CD4-positive, alpha-beta T cell treated with Interleukin-17A for 4 hours (primary cell): ENCODE measurements around the gene SULT1A2.
"Not testable (repeated sequence)": the region's sequence is repeated elsewhere in the genome, so short reads cannot be mapped to it uniquely, and the experiment has no call there.

Source experiments
- DNase-seq: peaks from one replicate; pipeline ENCODE4 v3.0.0-alpha.2; 2020; ENCODE audit warnings: mixed read lengths

Gene SULT1A2

DNA sequence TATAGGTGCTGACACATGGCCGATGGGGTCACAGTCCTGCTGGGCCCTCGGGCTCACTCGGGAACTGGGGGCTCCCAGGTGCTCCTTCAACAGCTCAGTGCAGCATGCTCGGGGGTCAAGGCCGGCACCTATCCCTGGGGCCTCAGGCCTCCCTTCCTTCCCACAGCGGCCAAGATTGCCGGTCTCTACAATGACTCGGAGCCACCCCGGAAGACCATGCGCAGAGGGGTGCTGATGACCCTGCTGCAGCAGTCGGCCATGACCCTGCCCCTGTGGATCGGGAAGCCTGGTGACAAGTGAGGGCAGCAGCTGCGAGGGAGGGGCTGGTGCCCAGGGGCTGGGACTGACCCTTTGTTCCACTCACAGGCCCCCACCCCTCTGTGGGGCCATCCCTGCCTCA, 6.9 kb downstream of the SULT1A2 start:
- DNase-seq, result no peak

DNA sequence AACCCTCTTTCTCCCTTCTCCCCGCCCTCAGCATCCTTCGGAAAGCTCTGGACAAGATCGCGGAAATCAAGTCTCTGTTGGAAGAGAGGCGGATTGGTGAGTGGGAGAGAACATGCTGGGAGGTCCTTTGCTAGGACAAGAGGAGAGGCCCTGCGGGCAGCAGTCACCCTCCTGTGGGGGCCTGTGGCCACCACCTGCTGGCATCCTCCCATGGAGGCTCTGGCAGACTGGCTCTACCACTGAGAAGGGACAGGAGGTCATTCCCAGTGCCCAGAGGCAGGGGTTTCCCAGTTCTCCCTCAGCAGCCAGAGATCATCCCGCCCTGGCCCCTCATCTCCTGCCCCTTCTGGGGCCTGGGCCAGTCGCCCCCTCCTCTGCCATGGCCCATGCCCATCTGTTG, 7.8 kb downstream of the SULT1A2 start:
- DNase-seq, result no peak

DNA sequence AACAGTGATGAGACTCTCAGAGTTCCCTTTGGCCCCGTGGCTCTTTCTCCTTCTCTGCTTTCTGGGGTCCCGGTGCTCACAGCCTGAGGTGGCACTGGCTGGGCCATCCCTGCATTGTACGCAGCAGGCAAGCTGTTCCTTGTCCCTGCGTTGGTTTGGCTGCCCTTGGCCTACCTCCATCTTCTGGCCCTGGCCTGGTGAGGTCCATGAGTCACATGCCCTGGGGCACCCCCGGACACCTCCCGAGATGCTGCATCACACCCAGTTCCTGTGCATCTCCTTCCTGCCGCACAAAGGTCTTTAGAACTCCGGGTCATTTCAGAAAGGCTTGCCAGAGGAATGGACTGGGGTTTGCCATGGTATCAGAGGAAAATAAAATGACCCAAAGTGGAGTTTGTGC, 9.5 kb downstream of the SULT1A2 start:
- DNase-seq, result no peak

DNA sequence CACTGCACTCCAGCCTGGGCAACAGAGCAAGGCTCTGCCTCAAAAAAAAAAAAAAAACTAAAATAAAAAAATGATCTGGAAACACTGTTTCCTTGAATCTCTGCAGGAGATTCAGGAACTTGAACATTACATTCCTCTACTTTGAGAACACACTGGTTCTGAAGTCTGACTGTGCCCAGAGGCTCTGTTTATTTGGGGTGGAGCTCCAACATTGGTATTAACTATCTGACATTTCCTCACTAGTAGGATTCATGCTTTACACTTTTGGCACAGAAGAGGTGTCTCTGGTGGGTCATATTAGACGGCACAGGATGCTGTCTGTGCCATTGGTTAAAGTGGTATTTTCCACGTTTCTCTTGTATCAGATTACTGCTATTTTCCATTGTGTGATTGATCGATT, 10.4 kb downstream of the SULT1A2 start:
- DNase-seq, result no peak

DNA sequence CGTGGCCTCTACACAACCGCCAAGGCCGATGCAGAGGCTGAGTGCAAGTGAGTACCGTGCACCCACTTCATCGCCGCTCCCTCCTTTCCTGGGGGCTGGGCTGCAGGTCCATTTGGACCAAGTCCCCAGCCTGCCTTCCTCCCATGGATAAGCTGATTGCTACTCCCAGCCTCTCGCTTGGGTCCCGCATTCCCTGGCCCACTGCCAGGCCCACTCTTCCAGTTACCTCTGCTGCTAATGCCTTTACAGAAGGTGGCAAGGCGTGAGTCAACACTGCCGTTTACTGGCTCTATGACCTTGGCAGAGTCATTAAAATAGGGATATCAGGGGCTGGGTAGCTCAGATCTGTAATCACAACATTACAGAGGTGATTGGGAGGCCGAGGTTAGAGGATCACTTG, 11.2 kb downstream of the SULT1A2 start:
- DNase-seq, result no peak

- no peak for DNase-seq
Observed at GRCh38 chr16:28580726-28581315, 16.0 kb downstream of the SULT1A2 start.

DNA sequence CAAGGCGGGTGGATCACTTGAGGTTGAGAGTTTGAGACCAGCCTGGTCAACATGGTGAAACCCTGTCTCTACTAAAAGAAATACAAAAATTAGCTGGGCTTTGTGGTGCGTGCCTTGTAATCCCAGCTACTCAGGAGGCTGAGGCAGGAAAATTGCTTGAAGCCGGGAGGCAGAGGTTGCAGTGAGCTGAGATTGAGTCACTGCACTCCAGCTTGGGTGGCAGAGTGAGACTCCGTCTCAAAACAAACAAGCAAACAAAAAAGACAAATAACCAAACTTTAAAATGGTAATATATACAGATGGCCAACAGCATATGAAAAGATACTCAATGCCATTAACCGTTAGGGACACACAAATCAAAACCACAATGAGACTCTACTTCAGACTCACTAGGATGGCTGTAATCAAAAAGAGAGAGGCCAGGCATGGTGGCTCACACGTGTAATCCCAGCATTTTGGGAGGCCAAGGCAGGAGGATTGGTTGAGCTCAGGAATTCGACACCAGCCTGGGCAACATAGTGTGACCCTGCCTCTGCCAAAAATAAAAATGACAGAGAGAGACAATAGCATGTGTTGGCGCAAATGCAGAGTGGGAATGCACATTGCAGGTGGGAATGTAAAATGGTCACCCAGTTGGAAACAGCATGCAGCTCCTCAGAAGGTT, 21.3 kb downstream of the SULT1A2 start:
- no peak for DNase-seq

GRCh38 chr16:28574925-28575324, 21.9 kb downstream of the SULT1A2 start:
- no peak for DNase-seq

GRCh38 chr16:28573738-28574718, 22.8 kb downstream of the SULT1A2 start:
- no peak for DNase-seq

GRCh38 chr16:28572696-28573510, 23.9 kb downstream of the SULT1A2 start:
- no peak for DNase-seq

DNA sequence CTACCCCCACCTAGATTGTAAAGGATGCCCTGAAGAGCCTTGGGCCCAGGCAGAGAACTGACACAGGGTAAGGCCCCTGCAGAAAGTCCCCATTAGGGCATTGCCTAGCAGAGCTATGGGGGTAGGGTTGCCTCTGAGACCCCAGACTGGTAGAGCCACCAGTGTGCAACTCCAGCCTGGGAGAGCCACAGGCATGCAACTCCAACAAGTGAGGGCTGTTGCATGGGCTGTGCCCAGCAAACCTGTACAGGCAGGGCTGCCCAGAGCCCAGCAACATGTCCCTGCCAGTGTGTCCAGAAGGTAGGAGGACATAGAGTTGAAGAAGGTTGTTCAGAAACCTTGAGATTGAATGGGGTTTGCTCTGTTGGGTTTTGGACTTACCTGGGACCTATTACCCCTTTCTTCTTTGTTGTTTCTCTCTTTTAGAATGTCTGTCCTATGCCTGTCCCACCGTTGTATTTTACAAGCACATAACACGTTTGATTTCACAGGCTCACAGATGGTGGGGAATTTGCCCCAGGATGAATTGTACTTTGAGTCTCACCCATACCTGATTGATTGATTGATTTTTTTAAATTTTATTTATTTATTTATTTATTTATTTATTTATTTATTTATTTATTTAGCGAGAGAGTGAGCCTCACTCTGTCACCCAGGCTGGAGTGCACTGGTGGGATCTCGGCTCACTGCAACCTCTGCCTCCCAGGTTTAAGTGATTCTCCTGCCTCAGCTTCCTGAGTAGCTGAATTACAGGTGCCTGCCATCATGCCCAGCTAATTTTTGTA, 26.7 kb downstream of the SULT1A2 start:
- DNase-seq, result no peak

GRCh38 chr16:28569021-28569420, 27.8 kb downstream of the SULT1A2 start:
- DNase-seq, result no peak

GRCh38 chr16:28567292-28567691, 29.6 kb downstream of the SULT1A2 start:
- no peak for DNase-seq

GRCh38 chr16:28566233-28566925, 30.5 kb downstream of the SULT1A2 start:
- not testable (repeated sequence) for DNase-seq

DNA sequence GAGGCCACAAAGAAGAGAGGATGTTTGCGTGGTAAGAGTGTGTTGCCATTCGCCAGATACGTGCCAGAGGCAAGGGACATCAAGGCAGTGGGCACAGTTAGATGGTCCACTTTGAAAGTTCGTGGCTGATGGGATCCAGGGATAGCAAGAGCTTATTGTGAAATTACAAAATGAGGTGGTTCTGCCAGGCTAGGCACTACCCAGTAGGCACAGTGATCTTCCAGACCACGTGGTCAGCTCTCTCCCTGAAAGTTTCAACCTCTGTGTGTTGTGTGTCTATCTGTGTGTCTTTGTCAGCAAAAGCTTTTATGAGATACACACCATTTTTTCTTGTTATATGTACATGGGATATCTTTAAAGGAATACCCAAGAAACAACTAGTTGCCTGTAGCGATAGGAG, 33.6 kb downstream of the SULT1A2 start:
- DNase-seq, result no peak

DNA sequence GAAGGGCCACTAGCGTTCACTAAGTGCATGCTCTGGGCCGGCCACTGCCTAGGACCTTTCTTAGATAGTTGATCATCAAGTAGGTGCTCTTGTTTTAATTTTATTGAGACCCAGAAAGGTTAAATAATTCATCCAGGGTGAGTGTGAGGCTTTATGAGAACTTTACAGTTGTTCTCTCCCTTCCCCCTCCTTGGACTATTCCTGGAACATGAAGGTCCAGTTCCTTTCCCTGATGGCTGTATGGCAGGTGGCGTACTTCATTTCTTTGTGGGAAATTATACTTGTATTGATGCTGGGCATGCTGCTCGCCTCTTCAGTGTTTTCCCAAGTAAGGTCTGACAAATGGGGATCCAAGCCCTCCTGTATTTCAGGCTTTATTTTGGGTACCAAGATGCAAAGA, 34.7 kb downstream of the SULT1A2 start:
- DNase-seq, result no peak

DNA sequence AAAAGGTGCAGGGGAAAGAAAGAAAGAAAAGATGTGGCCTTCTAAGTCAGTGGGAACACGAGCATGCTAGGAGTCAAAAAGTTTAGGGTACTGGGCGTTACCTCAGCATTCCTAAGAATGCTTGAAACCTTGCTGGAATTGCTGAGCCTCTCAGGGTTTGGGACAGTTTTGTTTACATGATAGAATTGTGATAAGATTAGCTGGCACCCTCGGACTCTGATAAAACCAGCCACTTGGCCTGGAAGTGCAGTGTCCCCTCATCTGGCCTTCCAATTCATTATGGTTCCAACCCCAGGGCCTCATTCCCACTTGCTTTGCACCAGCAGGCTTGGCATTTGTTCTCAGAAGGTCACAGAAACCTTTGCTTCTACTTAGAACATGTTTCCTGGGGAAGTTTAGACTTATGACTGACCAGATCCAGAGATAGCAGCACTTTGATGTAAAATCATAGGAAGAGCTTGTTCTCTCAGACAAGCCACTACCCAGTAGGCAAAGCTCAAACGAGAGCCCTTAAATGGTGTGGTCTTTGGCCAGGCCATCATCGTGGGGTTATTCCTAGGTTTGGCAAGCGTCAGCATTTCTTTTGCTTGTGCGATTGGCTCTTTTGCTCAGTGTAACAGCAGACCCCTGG, 35.2 kb downstream of the SULT1A2 start:
- no peak for DNase-seq

DNA sequence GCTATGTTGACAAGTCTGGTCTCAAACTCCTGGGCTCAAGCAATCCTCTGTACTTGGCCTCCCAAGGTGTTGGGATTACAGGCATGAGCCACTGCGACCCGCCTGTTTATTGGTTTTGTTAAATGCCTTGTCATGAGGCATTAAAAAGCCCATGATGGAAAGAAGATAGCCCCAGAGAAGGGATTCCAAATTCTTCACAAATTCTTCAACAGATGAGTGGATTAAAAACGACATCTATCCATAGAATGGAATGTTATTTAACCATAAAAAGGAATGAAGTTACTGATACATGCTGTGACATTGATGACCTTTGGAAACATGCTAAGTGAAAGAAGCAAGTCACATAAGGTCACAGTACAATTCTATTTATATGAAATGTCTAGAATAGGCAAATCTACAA, 38.4 kb downstream of the SULT1A2 start:
- DNase-seq, result no peak

GRCh38 chr16:28556914-28557320, 39.9 kb downstream of the SULT1A2 start:
- no peak for DNase-seq

- no peak for DNase-seq
Observed at GRCh38 chr16:28555561-28555960, 41.3 kb downstream of the SULT1A2 start.
